Esophagus squamous epithelium (tissue), 4 donors: ENCODE measurements around the gene UPP2.

Experiments
- POLR2A ChIP-seq, 4 donors: fragments of 450-650 bp; IDR thresholded peaks; one replicate each; pipeline ENCODE4 v1.6.1; 2017; ENCODE audit warnings: antibody characterized with exemption in 4 of 4, mild to moderate bottlenecking in 4 of 4, moderate library complexity in 3 of 4
- TF ChIP-seq, protein P1 (sequence below), 6 experiments: fragments of 450-650 bp in 4 of 6; fragments of 200-600 bp in 2 of 6; sonication (generic) in 2 of 6; IDR thresholded peaks; one replicate each; pipeline ENCODE4 v1.5.1; 2016 to 2019; ENCODE audit warnings: antibody characterized with exemption in 6 of 6, mild to moderate bottlenecking in 4 of 6, moderate library complexity in 4 of 6

DNA sequence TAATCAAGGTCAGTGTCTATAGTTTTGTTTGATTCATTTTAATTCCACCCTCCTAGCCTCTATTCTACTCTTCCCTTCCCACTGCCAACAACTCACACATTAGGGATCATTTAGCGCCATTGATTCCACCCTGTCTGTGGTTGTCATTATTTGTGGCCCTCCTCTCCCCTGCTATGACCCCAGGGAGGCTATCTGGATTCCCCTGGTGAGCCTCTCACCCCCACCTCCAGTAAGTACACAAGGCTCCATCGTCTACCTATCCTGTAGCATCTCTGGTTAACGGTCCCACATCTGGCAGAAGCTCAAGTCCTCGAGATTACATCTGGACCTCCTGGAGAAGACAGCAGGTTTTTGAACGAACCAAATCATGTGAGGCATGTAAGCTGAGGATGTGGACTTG, 27.4 kb downstream of the UPP2 start:
- TF ChIP-seq, protein P1, sequence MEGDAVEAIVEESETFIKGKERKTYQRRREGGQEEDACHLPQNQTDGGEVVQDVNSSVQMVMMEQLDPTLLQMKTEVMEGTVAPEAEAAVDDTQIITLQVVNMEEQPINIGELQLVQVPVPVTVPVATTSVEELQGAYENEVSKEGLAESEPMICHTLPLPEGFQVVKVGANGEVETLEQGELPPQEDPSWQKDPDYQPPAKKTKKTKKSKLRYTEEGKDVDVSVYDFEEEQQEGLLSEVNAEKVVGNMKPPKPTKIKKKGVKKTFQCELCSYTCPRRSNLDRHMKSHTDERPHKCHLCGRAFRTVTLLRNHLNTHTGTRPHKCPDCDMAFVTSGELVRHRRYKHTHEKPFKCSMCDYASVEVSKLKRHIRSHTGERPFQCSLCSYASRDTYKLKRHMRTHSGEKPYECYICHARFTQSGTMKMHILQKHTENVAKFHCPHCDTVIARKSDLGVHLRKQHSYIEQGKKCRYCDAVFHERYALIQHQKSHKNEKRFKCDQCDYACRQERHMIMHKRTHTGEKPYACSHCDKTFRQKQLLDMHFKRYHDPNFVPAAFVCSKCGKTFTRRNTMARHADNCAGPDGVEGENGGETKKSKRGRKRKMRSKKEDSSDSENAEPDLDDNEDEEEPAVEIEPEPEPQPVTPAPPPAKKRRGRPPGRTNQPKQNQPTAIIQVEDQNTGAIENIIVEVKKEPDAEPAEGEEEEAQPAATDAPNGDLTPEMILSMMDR (IDR thresholded peaks at IDR 0.05) = no peak
- no peak for TF ChIP-seq POLR2A (IDR thresholded peaks at IDR 0.05)
